GM12872 (cell line): ENCODE data around the gene SCARF2.

Experiments
- TF ChIP-seq, protein P1 (sequence below): IDR thresholded peaks from 3 replicates; pipeline ENCODE4 v1.5.1; 2011; ENCODE audit warnings: low read depth, mild to moderate bottlenecking, low read length, moderate library complexity; ENCODE audit not compliant: insufficient read depth

SCARF2 gene, protein sequence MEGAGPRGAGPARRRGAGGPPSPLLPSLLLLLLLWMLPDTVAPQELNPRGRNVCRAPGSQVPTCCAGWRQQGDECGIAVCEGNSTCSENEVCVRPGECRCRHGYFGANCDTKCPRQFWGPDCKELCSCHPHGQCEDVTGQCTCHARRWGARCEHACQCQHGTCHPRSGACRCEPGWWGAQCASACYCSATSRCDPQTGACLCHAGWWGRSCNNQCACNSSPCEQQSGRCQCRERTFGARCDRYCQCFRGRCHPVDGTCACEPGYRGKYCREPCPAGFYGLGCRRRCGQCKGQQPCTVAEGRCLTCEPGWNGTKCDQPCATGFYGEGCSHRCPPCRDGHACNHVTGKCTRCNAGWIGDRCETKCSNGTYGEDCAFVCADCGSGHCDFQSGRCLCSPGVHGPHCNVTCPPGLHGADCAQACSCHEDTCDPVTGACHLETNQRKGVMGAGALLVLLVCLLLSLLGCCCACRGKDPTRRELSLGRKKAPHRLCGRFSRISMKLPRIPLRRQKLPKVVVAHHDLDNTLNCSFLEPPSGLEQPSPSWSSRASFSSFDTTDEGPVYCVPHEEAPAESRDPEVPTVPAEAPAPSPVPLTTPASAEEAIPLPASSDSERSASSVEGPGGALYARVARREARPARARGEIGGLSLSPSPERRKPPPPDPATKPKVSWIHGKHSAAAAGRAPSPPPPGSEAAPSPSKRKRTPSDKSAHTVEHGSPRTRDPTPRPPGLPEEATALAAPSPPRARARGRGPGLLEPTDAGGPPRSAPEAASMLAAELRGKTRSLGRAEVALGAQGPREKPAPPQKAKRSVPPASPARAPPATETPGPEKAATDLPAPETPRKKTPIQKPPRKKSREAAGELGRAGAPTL

DNA sequence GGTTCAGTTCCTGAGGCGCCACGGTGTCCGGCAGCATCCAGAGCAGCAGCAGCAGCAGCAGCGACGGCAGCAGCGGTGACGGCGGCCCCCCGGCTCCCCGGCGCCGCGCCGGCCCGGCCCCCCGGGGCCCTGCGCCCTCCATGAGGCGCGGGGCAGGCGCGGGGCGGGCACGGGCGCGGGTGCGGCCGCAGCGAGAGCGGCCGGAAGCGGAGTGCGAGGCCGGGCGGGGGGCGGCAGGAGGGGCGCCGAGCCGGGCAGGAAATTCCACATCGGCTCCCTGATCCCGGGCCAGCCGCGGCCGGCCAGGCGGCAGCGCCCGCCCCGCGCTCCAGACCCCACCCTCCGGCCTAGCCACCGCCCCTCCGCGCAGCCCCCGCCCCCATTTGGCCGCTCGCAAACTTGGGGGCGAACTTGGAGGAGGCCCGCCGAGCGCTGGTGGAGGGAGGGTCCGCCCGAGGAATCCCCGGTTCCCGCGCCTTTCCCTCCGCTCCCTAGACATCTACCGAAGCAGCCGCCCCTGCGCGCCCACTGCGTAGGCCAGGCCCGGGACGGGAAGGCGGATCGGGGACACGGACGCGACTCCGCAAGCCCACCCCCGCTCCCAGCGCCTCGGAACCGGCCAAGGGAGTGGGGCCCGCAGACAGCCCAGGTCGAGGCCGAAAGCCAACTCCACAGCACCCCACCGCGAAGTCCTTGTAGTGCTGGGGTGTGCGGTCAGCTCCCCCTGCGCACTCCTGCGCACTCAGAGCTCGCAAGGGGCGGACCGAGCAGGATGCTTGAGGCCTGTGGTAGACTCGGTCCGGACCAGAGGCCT is at the start of gene SCARF2:
TSS of gene SCARF2 (minus strand) at position 213 of the 814 bp plus-strand sequence. CDS start at position 142, 71 bp downstream.
- TF ChIP-seq, protein P1, sequence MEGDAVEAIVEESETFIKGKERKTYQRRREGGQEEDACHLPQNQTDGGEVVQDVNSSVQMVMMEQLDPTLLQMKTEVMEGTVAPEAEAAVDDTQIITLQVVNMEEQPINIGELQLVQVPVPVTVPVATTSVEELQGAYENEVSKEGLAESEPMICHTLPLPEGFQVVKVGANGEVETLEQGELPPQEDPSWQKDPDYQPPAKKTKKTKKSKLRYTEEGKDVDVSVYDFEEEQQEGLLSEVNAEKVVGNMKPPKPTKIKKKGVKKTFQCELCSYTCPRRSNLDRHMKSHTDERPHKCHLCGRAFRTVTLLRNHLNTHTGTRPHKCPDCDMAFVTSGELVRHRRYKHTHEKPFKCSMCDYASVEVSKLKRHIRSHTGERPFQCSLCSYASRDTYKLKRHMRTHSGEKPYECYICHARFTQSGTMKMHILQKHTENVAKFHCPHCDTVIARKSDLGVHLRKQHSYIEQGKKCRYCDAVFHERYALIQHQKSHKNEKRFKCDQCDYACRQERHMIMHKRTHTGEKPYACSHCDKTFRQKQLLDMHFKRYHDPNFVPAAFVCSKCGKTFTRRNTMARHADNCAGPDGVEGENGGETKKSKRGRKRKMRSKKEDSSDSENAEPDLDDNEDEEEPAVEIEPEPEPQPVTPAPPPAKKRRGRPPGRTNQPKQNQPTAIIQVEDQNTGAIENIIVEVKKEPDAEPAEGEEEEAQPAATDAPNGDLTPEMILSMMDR = no peak

DNA sequence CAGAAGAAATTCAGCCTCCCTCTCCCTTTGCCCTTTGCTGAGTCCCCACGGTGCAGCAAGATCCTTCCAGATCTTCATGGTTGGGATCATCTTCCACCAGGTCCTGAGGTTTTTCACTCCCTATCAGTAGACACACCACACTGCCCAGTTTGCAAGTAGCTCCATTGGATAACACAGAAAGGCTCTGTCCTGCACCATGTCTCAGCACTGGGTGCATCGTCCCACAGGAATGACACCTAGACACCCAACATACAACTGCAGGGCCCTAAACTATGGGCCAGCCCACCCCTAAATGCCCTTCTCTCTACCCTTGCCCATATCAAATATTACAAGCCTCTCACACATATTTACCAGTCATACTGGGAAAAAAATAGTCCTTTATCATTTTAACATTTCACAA is 48.6 kb upstream of the SCARF2 start:
- TF ChIP-seq, protein P1 = no peak

DNA sequence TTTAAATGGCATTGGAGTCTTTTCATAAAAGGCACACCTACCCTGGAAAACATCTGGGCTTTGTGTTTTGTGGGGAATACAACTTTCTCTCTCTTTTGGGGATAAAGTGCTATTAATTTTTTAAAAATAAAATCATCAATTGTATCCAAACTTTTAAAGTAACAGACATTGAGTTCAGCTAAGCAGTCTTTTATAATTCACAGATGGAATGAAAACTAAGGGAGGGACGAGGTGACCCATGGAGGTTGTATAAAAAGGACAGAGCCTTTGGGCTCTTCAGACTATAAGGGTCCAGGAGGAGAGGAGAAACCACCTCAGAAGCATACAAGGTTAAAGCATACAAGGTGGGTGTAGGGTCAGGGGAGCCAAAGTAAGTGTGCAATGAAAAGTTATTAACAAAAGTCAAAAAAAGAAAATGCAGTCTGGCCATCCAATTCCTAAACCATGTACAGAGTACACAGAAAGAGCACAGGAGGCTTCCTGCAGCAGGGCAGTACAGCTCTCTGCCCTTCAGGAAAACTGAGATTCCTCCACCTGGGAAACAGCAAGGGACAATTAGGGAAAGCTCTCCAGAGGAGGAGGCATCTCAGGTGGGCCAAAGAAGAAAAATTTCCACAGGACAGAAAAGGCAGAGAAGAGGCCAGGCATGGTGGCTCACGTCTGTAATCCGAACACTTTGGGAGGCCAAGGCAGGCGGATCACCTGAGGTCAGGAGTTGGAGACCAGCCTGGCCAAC is 47.5 kb upstream of the SCARF2 start:
- TF ChIP-seq, protein P1 = no peak

DNA sequence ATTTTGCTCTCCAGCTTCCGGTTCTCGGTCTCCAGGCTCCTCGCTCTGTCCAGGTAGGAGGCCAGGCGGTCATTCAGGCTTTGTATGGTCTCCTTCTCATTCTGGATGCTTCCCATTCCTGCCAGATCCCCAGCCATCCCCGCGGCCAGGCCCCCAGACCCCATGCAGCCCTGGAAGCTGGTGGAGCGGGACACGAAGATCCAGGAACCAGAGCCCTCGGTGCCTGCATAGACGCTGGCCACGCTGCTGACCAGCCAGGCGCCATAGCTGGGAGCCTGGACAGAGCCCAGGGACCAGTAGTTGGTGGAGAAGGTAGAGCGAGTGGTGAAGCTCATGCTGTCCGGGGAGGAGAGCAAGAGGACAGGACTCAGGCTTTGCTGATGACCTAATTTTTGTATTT is 46.1 kb upstream of the SCARF2 start:
- TF ChIP-seq, protein P1 = no peak

DNA sequence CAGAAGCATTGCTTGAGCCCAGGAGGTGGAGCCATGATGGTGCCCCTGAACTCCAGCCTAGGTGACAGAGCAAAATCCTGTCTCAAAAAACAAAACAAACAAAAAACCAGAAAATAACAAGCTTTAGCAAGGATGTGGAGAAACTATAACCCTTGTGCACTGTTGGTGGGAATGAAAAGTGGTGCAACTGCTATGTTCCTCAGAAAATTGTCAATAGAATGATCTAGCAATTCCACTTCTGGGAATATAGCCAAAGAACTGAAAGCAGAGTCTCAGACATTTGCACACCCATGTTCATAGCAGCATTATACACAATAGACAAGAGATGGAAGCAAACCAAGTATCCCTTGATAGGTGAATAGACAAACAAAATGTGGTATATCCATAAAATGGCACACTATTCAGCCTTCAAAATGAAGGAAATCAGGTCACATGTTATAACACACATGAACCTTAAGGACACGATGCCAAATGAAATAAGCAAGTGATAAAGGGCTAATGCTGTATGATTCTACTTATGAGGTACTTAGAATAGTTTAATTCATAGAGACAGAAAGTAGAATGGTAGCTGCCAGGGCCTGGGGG is 42.1 kb upstream of the SCARF2 start:
- TF ChIP-seq, protein P1 = no peak

DNA sequence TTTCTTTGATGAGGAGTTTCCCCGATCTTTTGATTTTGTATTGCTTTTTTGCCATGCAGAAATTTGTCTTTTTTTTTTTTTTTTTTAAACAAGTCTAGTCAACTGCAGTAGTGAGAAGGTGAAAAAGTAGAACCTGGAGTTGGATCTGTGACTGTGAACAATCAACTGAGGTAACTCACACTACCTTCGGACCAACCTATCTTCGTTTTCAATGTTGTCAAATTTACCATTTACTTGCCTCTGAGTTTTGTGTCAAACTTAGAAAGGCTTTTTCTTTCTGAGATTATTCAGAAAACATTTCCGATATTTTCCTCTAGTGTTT is 37.5 kb upstream of the SCARF2 start:
- TF ChIP-seq, protein P1 = no peak
